Measurements from ENCODE around the gene B9D1. TPM values are rescaled to one million over a fixed set of nuclear protein-coding genes. Genes with fewer than 3 reads are reported as not detected.

B9D1 gene
- total RNA-seq, 1 experiment from 2014 or later: 11.5 TPM

DNA sequence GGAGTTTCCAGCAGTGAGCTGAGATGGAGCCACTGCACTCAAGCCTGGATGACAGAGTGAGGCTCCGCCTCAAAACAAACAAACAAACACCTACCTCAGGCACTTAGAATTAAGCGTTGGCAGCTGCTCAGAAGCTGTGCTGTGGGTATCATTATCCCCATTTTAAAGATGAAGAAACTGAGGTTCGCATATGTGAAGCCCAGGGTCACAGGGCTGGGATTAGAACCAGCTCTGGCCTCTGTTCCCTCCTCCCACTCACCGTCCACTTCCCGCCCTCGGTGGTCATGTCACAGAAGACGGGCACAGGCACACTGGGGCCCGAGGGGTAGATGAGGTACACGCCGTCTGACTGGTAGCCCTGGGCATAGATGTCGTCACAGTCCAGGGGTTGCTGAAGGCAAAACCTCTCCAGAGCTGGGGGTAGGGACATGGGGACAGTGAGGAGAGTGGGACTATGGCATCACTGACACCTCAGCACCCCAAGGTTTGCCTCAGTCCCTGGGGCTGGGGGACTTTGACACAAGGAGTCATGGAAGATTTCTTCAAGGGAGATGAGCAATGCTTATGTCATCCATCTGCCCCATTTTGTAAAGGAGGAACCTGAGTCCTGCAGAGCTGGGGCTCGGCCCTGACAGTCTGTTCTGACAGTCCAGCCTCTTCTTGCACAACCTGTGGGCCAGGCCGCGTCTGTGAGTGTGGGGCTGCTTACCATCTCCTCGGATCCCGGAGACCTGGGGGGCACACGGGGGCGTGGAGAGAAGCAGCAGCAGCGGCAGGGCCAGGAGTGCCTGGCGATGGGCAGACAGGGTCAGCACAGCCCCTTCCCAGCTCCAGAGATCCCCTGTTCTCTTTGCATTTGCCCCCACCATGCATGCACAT lies 23.8 kb upstream of the B9D1 start:
- H3K4me1 Mint-ChIP-seq (ENCODE audit: low read depth, unreplicated experiment): peaks cover 8% of the 10 kb centered on the region
- H3K9me3 ChIP-seq: no peaks in the 10 kb centered on the region
- peaks cover 28% of the 10 kb centered on the region for H3K36me3 Mint-ChIP-seq (ENCODE audit: insufficient read depth, unreplicated experiment)
- TF ChIP-seq, protein P1, sequence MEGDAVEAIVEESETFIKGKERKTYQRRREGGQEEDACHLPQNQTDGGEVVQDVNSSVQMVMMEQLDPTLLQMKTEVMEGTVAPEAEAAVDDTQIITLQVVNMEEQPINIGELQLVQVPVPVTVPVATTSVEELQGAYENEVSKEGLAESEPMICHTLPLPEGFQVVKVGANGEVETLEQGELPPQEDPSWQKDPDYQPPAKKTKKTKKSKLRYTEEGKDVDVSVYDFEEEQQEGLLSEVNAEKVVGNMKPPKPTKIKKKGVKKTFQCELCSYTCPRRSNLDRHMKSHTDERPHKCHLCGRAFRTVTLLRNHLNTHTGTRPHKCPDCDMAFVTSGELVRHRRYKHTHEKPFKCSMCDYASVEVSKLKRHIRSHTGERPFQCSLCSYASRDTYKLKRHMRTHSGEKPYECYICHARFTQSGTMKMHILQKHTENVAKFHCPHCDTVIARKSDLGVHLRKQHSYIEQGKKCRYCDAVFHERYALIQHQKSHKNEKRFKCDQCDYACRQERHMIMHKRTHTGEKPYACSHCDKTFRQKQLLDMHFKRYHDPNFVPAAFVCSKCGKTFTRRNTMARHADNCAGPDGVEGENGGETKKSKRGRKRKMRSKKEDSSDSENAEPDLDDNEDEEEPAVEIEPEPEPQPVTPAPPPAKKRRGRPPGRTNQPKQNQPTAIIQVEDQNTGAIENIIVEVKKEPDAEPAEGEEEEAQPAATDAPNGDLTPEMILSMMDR (IDR thresholded peaks at IDR 0.05; ENCODE audit: insufficient read depth in 1 of 2, low read depth in 1 of 2, low read length in 1 of 2, severe bottlenecking in 1 of 2, unreplicated experiment in 1 of 2): no peak
- no TSS peak for BruUV-seq (replicated peaks)
- CTCF ChIA-PET: no interaction called here
- no peaks in the 10 kb centered on the region for H3K9me3 Mint-ChIP-seq (ENCODE audit: unreplicated experiment)
- no peak for DNase-seq
- no peaks in the 10 kb centered on the region for H3K27me3 ChIP-seq (replicated peaks; ENCODE audit: control insufficient read depth, insufficient read depth, low read length)
- peaks cover 16% of the 10 kb centered on the region; the same call in 1 of the 2 replicates for H3K4me1 ChIP-seq
- H3K27me3 Mint-ChIP-seq (ENCODE audit: insufficient read depth, unreplicated experiment): no peaks in the 10 kb centered on the region
- intact Hi-C loops (cut with micrococcal nuclease; ENCODE audit: unreplicated experiment): no loop called here
- POLR2A ChIA-PET: interaction anchor here (0.6 to 1.4 kb wide), 2 partner anchors 9 to 1071 kb away, joined by 3 to 15 read pairs; partner anchors contain the start of gene MAPK7
- peaks cover 5% of the 10 kb centered on the region for H3K36me3 ChIP-seq (ENCODE audit: control insufficient read depth, insufficient read depth, low read length)
- H3K27ac Mint-ChIP-seq (ENCODE audit: unreplicated experiment): no peak overlapping the region
- no peak overlapping the region for H3K4me3 ChIP-seq (ENCODE audit: low read depth, low read length)
- no peak overlapping the region for H3K4me3 Mint-ChIP-seq (ENCODE audit: unreplicated experiment)

DNA sequence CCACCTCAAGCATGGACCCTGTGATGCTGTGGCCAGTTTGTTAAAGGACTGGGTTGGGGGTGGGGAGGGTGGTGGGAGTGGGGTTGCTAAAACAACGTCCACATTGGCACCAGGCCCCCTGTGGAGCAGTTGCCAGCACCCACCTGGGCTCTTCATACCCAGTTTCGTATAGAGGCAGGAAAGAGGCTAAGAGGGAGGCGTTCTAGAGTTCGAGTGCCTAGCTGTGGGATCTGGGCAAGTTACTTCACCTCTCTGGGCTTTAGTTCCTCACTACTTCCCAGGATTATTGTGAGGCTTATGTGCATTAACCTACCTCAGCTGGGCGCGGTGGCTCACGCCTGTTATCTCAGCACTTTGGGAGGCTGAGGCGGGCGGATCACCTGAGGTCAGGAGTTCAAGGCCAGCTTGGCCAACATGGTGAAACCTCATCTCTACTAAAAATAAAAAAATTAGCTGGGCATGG lies 23.0 kb upstream of the B9D1 start:
- H3K27me3 ChIP-seq (replicated peaks; ENCODE audit: control insufficient read depth, insufficient read depth, low read length): no peaks in the 10 kb centered on the region
- H3K36me3 ChIP-seq (ENCODE audit: control insufficient read depth, insufficient read depth, low read length): peaks cover 5% of the 10 kb centered on the region
- DNase-seq: no peak
- intact Hi-C loops (cut with micrococcal nuclease; ENCODE audit: unreplicated experiment): no loop called here
- CTCF ChIA-PET: no interaction called here
- H3K4me1 Mint-ChIP-seq (ENCODE audit: low read depth, unreplicated experiment): peaks cover 8% of the 10 kb centered on the region
- H3K27ac Mint-ChIP-seq (ENCODE audit: unreplicated experiment): no peak overlapping the region
- POLR2A ChIA-PET: interaction anchor here (1.4 kb wide), 1 partner anchor 8 kb away, joined by 15 read pairs; the partner anchor contains the start of gene MAPK7
- no peak overlapping the region for H3K4me3 ChIP-seq (ENCODE audit: low read depth, low read length)
- H3K9me3 ChIP-seq: no peaks in the 10 kb centered on the region
- TF ChIP-seq, protein P1 (IDR thresholded peaks at IDR 0.05; ENCODE audit: insufficient read depth in 1 of 2, low read depth in 1 of 2, low read length in 1 of 2, severe bottlenecking in 1 of 2, unreplicated experiment in 1 of 2): no peak
- peaks cover 36% of the 10 kb centered on the region for H3K36me3 Mint-ChIP-seq (ENCODE audit: insufficient read depth, unreplicated experiment)
- no peaks in the 10 kb centered on the region for H3K27me3 Mint-ChIP-seq (ENCODE audit: insufficient read depth, unreplicated experiment)
- no TSS peak for BruUV-seq (replicated peaks)
- H3K4me1 ChIP-seq: peaks cover 16% of the 10 kb centered on the region; the same call in 1 of the 2 replicates
- H3K4me3 Mint-ChIP-seq (ENCODE audit: unreplicated experiment): no peak overlapping the region
- no peaks in the 10 kb centered on the region for H3K9me3 Mint-ChIP-seq (ENCODE audit: unreplicated experiment)

DNA sequence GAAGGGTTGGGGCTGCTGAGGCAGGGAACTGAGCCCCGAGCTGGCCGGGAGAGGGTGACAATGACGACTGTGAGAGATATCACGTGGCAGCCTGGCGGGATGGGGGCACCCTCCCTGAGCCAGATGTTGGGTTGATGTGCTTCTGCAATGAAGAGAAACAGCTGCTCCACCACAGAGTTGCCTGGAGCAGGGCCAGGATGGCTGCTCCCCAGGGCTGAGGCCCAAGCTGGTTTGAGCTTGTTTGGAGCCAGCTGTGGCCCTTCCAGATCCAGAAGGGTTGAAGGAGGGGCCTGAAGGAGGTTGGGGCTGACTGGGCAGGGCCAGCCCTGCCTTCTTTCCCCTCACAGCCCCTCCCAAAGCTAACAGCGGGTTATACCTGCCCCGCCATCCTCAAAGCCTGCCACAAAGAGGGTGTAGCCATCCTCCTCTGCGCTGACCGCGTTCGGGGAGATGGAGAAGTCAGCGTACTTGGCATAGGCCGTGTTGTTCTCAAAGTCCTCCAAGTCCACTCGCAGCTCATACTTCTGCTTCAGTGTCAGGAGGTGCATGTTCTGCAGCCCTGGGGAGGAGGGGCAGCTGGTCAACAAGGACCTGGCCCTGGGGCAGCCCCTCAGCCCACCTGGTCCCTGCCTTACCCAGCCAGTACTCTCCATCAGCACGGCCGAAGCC lies 22.3 kb upstream of the B9D1 start:
- TF ChIP-seq, protein P1 (IDR thresholded peaks at IDR 0.05; ENCODE audit: insufficient read depth in 1 of 2, low read depth in 1 of 2, low read length in 1 of 2, severe bottlenecking in 1 of 2, unreplicated experiment in 1 of 2): no peak
- Mint-ChIP-seq H3K27ac (ENCODE audit: unreplicated experiment) (no peak overlapping the region), H3K27me3 (ENCODE audit: insufficient read depth, unreplicated experiment) (no peaks in the 10 kb centered on the region), H3K4me1 (ENCODE audit: low read depth, unreplicated experiment) (peaks cover 8% of the 10 kb centered on the region), H3K9me3 (ENCODE audit: unreplicated experiment) (no peaks in the 10 kb centered on the region), H3K4me3 (ENCODE audit: unreplicated experiment) (no peak overlapping the region), H3K36me3 (ENCODE audit: insufficient read depth, unreplicated experiment) (peaks cover 43% of the 10 kb centered on the region)
- no peaks in the 10 kb centered on the region for H3K27me3 ChIP-seq (replicated peaks; ENCODE audit: control insufficient read depth, insufficient read depth, low read length)
- intact Hi-C loops (cut with micrococcal nuclease; ENCODE audit: unreplicated experiment): no loop called here
- H3K4me3 ChIP-seq (ENCODE audit: low read depth, low read length): no peak overlapping the region
- DNase-seq: no peak
- ChIA-PET CTCF (no interaction called here), POLR2A (no interaction called here)
- no TSS peak for BruUV-seq (replicated peaks)
- H3K36me3 ChIP-seq (ENCODE audit: control insufficient read depth, insufficient read depth, low read length): peaks cover 5% of the 10 kb centered on the region
- no peaks in the 10 kb centered on the region for H3K9me3 ChIP-seq
- H3K4me1 ChIP-seq: peaks cover 16% of the 10 kb centered on the region; the same call in 1 of the 2 replicates

Measured in Caco-2 (cell line).